ENCODE results near the gene HDAC9. TPM values are rescaled to one million over a fixed set of nuclear protein-coding genes. Genes with fewer than 3 reads are reported as not detected.

The HDAC9 gene
- total RNA-seq, 1 donor from 2014 or later, result 28.6 TPM

- Histone ChIP-seq H2AFZ (replicated peaks) (no peak overlapping the region), H3K4me2 (no peak overlapping the region), H3K4me3 (no peak overlapping the region), H3K27me3 (no peaks in the 10 kb centered on the region), H3K27ac (no peak overlapping the region), H3K9ac (no peak overlapping the region), H4K20me1 (ENCODE audit: low read depth) (no peaks in the 10 kb centered on the region), H3K79me2 (ENCODE audit: low read depth) (no peaks in the 10 kb centered on the region), H3K36me3 (no peaks in the 10 kb centered on the region), H3K4me1 (peaks cover 9% of the 10 kb centered on the region), H3K9me3 (ENCODE audit: low read depth) (no peaks in the 10 kb centered on the region), H3F3A (ENCODE audit: low read depth) (no peaks in the 10 kb centered on the region)
- Mint-ChIP-seq H3K4me3 (no peak overlapping the region), H3K36me3 (no peaks in the 10 kb centered on the region), H3K4me1 (no peaks in the 10 kb centered on the region), H3K9me3 (no peaks in the 10 kb centered on the region), H3K27ac (no peak overlapping the region), H3K27me3 (ENCODE audit: insufficient read depth, low read depth) (no peaks in the 10 kb centered on the region)
- TF ChIP-seq EZH2phosphoT487 (IDR thresholded peaks at IDR 0.05) (no peak), EZH2 (IDR thresholded peaks at IDR 0.05) (no peak), CTCF (IDR thresholded peaks at IDR 0.05) (no peak)
- no peak for DNase-seq (ENCODE audit: low spot score)
Measured at GRCh38 chr7:18534481-18534880, 38.9 kb downstream of the HDAC9 start.

DNA sequence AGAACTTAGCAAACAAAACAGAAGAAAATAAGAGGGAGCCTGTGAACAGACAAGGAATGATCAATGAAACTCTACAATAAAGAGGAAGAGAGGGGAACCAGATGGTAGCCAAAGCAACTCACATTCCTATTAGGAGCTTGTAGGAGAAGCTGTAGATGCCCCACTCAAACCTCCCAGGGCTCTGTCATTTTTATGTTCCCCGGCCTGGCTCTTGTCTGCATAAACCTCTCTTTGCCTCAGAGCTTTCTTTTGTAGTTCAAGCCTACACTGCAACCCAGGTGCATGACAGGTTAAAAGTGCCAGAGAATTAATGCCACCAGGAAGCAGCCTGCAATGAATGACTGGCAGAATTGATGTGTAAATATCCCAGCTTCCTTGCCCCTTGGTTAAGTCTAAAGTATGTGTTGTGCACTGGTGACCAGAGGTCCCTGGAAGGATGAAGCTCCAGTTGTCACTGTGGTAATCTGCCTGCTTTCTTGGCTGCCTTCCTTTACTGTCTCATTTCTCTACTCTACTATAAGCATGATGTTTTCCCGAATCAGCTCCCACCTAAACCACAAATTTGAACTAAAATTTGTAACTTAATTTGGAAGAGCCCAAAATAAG lies 40.4 kb downstream of the HDAC9 start:
- Histone ChIP-seq H3K9ac (no peak overlapping the region), H3K36me3 (no peaks in the 10 kb centered on the region), H3K4me3 (no peak overlapping the region), H3K27me3 (no peaks in the 10 kb centered on the region), H3K4me2 (no peak overlapping the region), H3K27ac (no peak overlapping the region), H3K4me1 (peaks cover 9% of the 10 kb centered on the region), H2AFZ (replicated peaks) (no peak overlapping the region), H3K79me2 (ENCODE audit: low read depth) (no peaks in the 10 kb centered on the region), H3F3A (ENCODE audit: low read depth) (no peaks in the 10 kb centered on the region), H4K20me1 (ENCODE audit: low read depth) (no peaks in the 10 kb centered on the region), H3K9me3 (ENCODE audit: low read depth) (no peaks in the 10 kb centered on the region)
- Mint-ChIP-seq H3K36me3 (no peaks in the 10 kb centered on the region), H3K27ac (no peak overlapping the region), H3K9me3 (no peaks in the 10 kb centered on the region), H3K4me3 (no peak overlapping the region), H3K4me1 (no peaks in the 10 kb centered on the region), H3K27me3 (ENCODE audit: insufficient read depth, low read depth) (no peaks in the 10 kb centered on the region)
- no peak for TF ChIP-seq EZH2 (IDR thresholded peaks at IDR 0.05)
- no peak for TF ChIP-seq EZH2phosphoT487 (IDR thresholded peaks at IDR 0.05)
- no peak for DNase-seq (ENCODE audit: low spot score)

GRCh38 chr7:18536486-18536885 lies 40.9 kb downstream of the HDAC9 start:
- Mint-ChIP-seq H3K9me3 (no peaks in the 10 kb centered on the region), H3K27ac (no peak overlapping the region), H3K4me1 (no peaks in the 10 kb centered on the region), H3K4me3 (no peak overlapping the region), H3K27me3 (ENCODE audit: insufficient read depth, low read depth) (no peaks in the 10 kb centered on the region), H3K36me3 (no peaks in the 10 kb centered on the region)
- Histone ChIP-seq H3K4me3 (no peak overlapping the region), H3K4me1 (peaks cover 9% of the 10 kb centered on the region), H3K9ac (no peak overlapping the region), H3K9me3 (ENCODE audit: low read depth) (no peaks in the 10 kb centered on the region), H3K79me2 (ENCODE audit: low read depth) (no peaks in the 10 kb centered on the region), H3K27ac (no peak overlapping the region), H2AFZ (replicated peaks) (no peak overlapping the region), H3F3A (ENCODE audit: low read depth) (no peaks in the 10 kb centered on the region), H3K4me2 (no peak overlapping the region), H3K27me3 (no peaks in the 10 kb centered on the region), H4K20me1 (ENCODE audit: low read depth) (no peaks in the 10 kb centered on the region), H3K36me3 (no peaks in the 10 kb centered on the region)
- DNase-seq (ENCODE audit: low spot score), result no peak
- no peak for TF ChIP-seq CTCF (IDR thresholded peaks at IDR 0.05)
- TF ChIP-seq EZH2 (IDR thresholded peaks at IDR 0.05), result no peak
- no peak for TF ChIP-seq EZH2phosphoT487 (IDR thresholded peaks at IDR 0.05)

GRCh38 chr7:18538554-18539250 lies 43.2 kb downstream of the HDAC9 start:
- Histone ChIP-seq H3K4me2 (no peak overlapping the region), H3K36me3 (no peaks in the 10 kb centered on the region), H3K4me3 (no peak overlapping the region), H3K27ac (no peak overlapping the region), H3F3A (ENCODE audit: low read depth) (no peaks in the 10 kb centered on the region), H3K79me2 (ENCODE audit: low read depth) (no peaks in the 10 kb centered on the region), H4K20me1 (ENCODE audit: low read depth) (no peaks in the 10 kb centered on the region), H3K9ac (no peak overlapping the region), H3K9me3 (ENCODE audit: low read depth) (no peaks in the 10 kb centered on the region), H3K4me1 (peaks cover 9% of the 10 kb centered on the region), H3K27me3 (no peaks in the 10 kb centered on the region), H2AFZ (replicated peaks) (no peak overlapping the region)
- no peaks in the 10 kb centered on the region for H3K36me3 Mint-ChIP-seq
- no peaks in the 10 kb centered on the region for H3K9me3 Mint-ChIP-seq
- no peaks in the 10 kb centered on the region for H3K27me3 Mint-ChIP-seq (ENCODE audit: insufficient read depth, low read depth)
- DNase-seq (ENCODE audit: low spot score), result no peak
- H3K4me1 Mint-ChIP-seq, result no peaks in the 10 kb centered on the region
- H3K27ac Mint-ChIP-seq, result no peak overlapping the region
- no peak overlapping the region for H3K4me3 Mint-ChIP-seq
- TF ChIP-seq EZH2phosphoT487 (IDR thresholded peaks at IDR 0.05), result no peak
- no peak for TF ChIP-seq EZH2 (IDR thresholded peaks at IDR 0.05)
- TF ChIP-seq CTCF (IDR thresholded peaks at IDR 0.05), result no peak
